Measurements from ENCODE around the gene ATP1A1. TPM values are rescaled to one million over a fixed set of nuclear protein-coding genes. Genes with fewer than 3 reads are reported as not detected.

ATP1A1 gene
- total and polyA plus RNA-seq, 2 donors (not counting 1 experiment from before 2014, with no cell fraction given): 58.9 to 107 TPM

DNA sequence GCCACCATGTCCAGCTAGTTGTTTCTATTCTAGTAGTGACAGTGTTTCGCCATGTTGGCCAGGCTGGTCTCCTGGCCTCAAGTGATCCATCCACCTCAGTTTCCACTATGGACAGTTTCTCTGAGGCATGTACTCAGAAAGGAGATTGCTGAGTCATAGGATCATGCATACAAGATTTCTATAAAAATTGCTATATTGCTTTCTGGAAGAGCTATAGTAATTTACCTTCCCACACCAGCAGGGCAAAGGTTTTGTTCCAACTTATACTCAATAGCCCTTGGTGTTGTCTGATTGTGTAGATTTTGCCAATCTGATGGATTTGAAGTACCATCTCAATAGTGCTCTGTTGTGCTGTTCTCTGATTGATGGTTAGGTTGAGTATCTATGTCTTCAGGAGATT is 15.6 kb upstream of the ATP1A1 start:
- Histone ChIP-seq H3K9ac (ENCODE audit: low read length) (no peak overlapping the region), H3K9me3 (ENCODE audit: control extremely low read depth in 1 of 3, control insufficient read depth in 2 of 3, insufficient read depth in 1 of 3, low read length in 2 of 3) (no peaks in the 10 kb centered on the region), H3K27me3 (replicated peaks in 1 of 4; ENCODE audit: control extremely low read depth in 1 of 4, control insufficient read depth in 3 of 4, insufficient read depth in 4 of 4, low read length in 3 of 4) (peaks cover 0 to 3% (median 0%) of the 10 kb centered on the region in 4 experiments), H3K4me3 (ENCODE audit: control extremely low read depth in 1 of 5, extremely low read depth in 1 of 5, insufficient read depth in 1 of 5, low read depth in 2 of 5, low read length in 4 of 5) (no peak overlapping the region), H3K79me2 (ENCODE audit: control insufficient read depth, insufficient read depth, low read length) (no peaks in the 10 kb centered on the region), H3K27ac (ENCODE audit: low read length in 2 of 2) (no peak overlapping the region), H4K20me1 (ENCODE audit: control insufficient read depth, insufficient read depth, low read length, poor library complexity, severe bottlenecking) (no peaks in the 10 kb centered on the region), H3K36me3 (replicated peaks in 1 of 2; ENCODE audit: control extremely low read depth in 1 of 2, control insufficient read depth in 1 of 2, extremely low read depth in 1 of 2, insufficient read depth in 2 of 2, low read length in 1 of 2) (no peaks in the 10 kb centered on the region), H2AFZ (ENCODE audit: insufficient read depth, low read depth, low read length, poor library complexity, severe bottlenecking) (no peak overlapping the region), H3K4me1 (ENCODE audit: control insufficient read depth in 2 of 2, insufficient read depth in 2 of 2, low read length in 2 of 2) (no peaks in the 10 kb centered on the region), H3K4me2 (replicated peaks; ENCODE audit: low read depth, low read length, poor library complexity, severe bottlenecking) (no peak overlapping the region)
- DNase-seq (no peak), ATAC-seq (ENCODE audit: low read depth) (no peak)
- Mint-ChIP-seq H3K4me3 (no peak overlapping the region), H3K27me3 (peaks cover 21% of the 10 kb centered on the region), H3K9me3 (ENCODE audit: insufficient read depth) (no peaks in the 10 kb centered on the region), H3K27ac (no peak overlapping the region), H3K4me1 (peaks cover 2% of the 10 kb centered on the region)
- 100% methylated on average over 1 of the region's 1 CpG for WGBS (ENCODE audit: insufficient coverage)
- CTCF ChIA-PET: interaction anchor here (1.9 to 3.5 kb wide), 3 partner anchors 127 to 142 kb away, joined by 5 to 28 read pairs (median 13); no protein-coding TSS in a partner anchor
- intact Hi-C loops (cut with micrococcal nuclease): no loop called here
- TF ChIP-seq, protein P1, sequence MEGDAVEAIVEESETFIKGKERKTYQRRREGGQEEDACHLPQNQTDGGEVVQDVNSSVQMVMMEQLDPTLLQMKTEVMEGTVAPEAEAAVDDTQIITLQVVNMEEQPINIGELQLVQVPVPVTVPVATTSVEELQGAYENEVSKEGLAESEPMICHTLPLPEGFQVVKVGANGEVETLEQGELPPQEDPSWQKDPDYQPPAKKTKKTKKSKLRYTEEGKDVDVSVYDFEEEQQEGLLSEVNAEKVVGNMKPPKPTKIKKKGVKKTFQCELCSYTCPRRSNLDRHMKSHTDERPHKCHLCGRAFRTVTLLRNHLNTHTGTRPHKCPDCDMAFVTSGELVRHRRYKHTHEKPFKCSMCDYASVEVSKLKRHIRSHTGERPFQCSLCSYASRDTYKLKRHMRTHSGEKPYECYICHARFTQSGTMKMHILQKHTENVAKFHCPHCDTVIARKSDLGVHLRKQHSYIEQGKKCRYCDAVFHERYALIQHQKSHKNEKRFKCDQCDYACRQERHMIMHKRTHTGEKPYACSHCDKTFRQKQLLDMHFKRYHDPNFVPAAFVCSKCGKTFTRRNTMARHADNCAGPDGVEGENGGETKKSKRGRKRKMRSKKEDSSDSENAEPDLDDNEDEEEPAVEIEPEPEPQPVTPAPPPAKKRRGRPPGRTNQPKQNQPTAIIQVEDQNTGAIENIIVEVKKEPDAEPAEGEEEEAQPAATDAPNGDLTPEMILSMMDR (IDR thresholded peaks at IDR 0.05): no peak
- no peak for TF ChIP-seq EZH2 (IDR thresholded peaks at IDR 0.05; ENCODE audit: borderline replicate concordance, insufficient read depth, low read depth, low read length, poor library complexity, severe bottlenecking)
- POLR2A ChIA-PET: no interaction called here

DNA sequence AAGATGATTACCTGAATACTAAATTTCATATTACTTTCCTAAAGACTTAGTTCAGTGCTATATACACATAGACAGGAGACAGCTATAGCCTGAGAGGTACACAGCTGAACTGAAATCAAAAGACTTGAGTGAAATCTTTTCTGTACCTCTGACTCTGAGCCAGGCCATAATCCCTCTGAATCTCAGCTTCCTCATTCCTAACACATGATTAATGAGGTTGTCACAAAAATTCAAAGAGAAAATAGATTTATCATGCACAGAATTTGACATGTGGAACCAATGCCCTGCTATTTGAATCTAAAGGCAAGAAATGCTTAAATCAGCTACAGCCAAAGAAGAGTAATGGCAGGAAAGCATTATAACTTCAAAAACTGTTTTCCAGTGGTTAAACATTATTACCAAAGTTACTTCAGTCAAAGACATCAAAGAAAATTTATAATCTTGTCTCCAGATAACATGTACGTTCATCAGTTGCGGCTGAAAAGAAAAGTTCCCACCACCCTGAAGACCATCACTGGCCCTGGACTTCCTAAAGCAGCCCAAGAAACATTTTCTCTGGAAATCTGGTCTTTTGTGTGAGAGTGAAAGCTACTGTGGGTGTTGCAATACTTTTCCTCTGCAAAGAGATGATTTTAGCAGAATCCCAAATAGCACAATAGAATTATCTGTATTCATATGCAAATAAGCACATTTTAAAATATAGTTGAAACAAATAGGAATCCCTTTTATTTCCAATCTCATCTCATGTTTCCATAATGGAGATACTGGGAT is 13.8 kb upstream of the ATP1A1 start:
- no peaks in the 10 kb centered on the region for H3K4me1 ChIP-seq (ENCODE audit: control insufficient read depth in 2 of 2, insufficient read depth in 2 of 2, low read length in 2 of 2)
- H3K27ac ChIP-seq (ENCODE audit: low read length in 2 of 2): no peak overlapping the region
- H3K27ac Mint-ChIP-seq: no peak overlapping the region
- H3K79me2 ChIP-seq (ENCODE audit: control insufficient read depth, insufficient read depth, low read length): no peaks in the 10 kb centered on the region
- H3K4me2 ChIP-seq (replicated peaks; ENCODE audit: low read depth, low read length, poor library complexity, severe bottlenecking): no peak overlapping the region
- peaks cover 27% of the 10 kb centered on the region for H3K27me3 Mint-ChIP-seq
- WGBS (ENCODE audit: insufficient coverage): no CpG with 5 or more reads among the region's 2 CpGs
- ChIA-PET CTCF (interaction anchor here (1.1 to 3.5 kb wide), 6 partner anchors 58 to 237 kb away, joined by 3 to 28 read pairs (median 4); no protein-coding TSS in a partner anchor), POLR2A (no interaction called here)
- no peak for TF ChIP-seq EZH2 (IDR thresholded peaks at IDR 0.05; ENCODE audit: borderline replicate concordance, insufficient read depth, low read depth, low read length, poor library complexity, severe bottlenecking)
- TF ChIP-seq, protein P1 (IDR thresholded peaks at IDR 0.05): no peak
- H3K9me3 ChIP-seq (ENCODE audit: control extremely low read depth in 1 of 3, control insufficient read depth in 2 of 3, insufficient read depth in 1 of 3, low read length in 2 of 3): no peaks in the 10 kb centered on the region
- H4K20me1 ChIP-seq (ENCODE audit: control insufficient read depth, insufficient read depth, low read length, poor library complexity, severe bottlenecking): no peaks in the 10 kb centered on the region
- H3K36me3 ChIP-seq (replicated peaks in 1 of 2; ENCODE audit: control extremely low read depth in 1 of 2, control insufficient read depth in 1 of 2, extremely low read depth in 1 of 2, insufficient read depth in 2 of 2, low read length in 1 of 2): no peaks in the 10 kb centered on the region
- no peak for DNase-seq
- intact Hi-C loops (cut with micrococcal nuclease): no loop called here
- ATAC-seq (ENCODE audit: low read depth): no peak
- H3K4me3 ChIP-seq (ENCODE audit: control extremely low read depth in 1 of 5, extremely low read depth in 1 of 5, insufficient read depth in 1 of 5, low read depth in 2 of 5, low read length in 4 of 5): no peak overlapping the region
- no peak overlapping the region for H2AFZ ChIP-seq (ENCODE audit: insufficient read depth, low read depth, low read length, poor library complexity, severe bottlenecking)
- H3K9me3 Mint-ChIP-seq (ENCODE audit: insufficient read depth): no peaks in the 10 kb centered on the region
- H3K27me3 ChIP-seq (replicated peaks in 1 of 4; ENCODE audit: control extremely low read depth in 1 of 4, control insufficient read depth in 3 of 4, insufficient read depth in 4 of 4, low read length in 3 of 4): peaks cover 0 to 3% (median 0%) of the 10 kb centered on the region in 4 experiments
- H3K4me3 Mint-ChIP-seq: no peak overlapping the region
- peaks cover 2% of the 10 kb centered on the region for H3K4me1 Mint-ChIP-seq
- H3K9ac ChIP-seq (ENCODE audit: low read length): no peak overlapping the region
